ENCODE measurements around the gene ZSCAN5A.
"Not testable (repeated sequence)": the region's sequence is repeated elsewhere in the genome, so short reads cannot be mapped to it uniquely, and the experiment has no call there.

The ZSCAN5A gene

GRCh38 chr19:56273563-56274117 is 41.0 kb downstream of the ZSCAN5A start:
- no peak for FAIRE-seq
- DNase-seq (ENCODE audit: low spot score) = peak; percentile 21

- no peak for DNase-seq (ENCODE audit: low spot score)
- no peak for FAIRE-seq
Measured at GRCh38 chr19:56272161-56272798, 42.4 kb downstream of the ZSCAN5A start, which contains the start of gene EDDM13. Gene EDDM13 (plus strand): TSS chr19:56272748. CDS start chr19:56272835, 87 bp downstream.

- DNase-seq (ENCODE audit: low spot score) (no peak), FAIRE-seq (no peak)
Measured at GRCh38 chr19:56271151-56271550, 43.5 kb downstream of the ZSCAN5A start.

- DNase-seq (ENCODE audit: low spot score) (no peak), FAIRE-seq (no peak)
Measured at GRCh38 chr19:56270676-56271075, 44.0 kb downstream of the ZSCAN5A start.

- FAIRE-seq = no peak
- no peak for DNase-seq (ENCODE audit: low spot score)
Measured at GRCh38 chr19:56269348-56269747, 45.3 kb downstream of the ZSCAN5A start.

- FAIRE-seq (no peak), DNase-seq (ENCODE audit: low spot score) (no peak)
Measured at GRCh38 chr19:56266051-56266450, 48.6 kb downstream of the ZSCAN5A start.

- no peak for DNase-seq (ENCODE audit: low spot score)
Measured at GRCh38 chr19:56263319-56263718, 51.3 kb downstream of the ZSCAN5A start.

GRCh38 chr19:56261932-56262331 is 52.7 kb downstream of the ZSCAN5A start:
- FAIRE-seq; DNase-seq (ENCODE audit: low spot score): not testable (repeated sequence)

More at GRCh38 chr19:56263319-56263718, 51.3 kb downstream of the ZSCAN5A start:
- FAIRE-seq = no peak

- no peak for FAIRE-seq
Measured at GRCh38 chr19:56261145-56261544, 53.5 kb downstream of the ZSCAN5A start.

GRCh38 chr19:56258272-56258671 is 56.4 kb downstream of the ZSCAN5A start:
- DNase-seq (ENCODE audit: low spot score) (no peak), FAIRE-seq (no peak)

More at GRCh38 chr19:56261145-56261544, 53.5 kb downstream of the ZSCAN5A start:
- DNase-seq (ENCODE audit: low spot score) = no peak

- DNase-seq (ENCODE audit: low spot score) (peak; percentile 28), FAIRE-seq (no peak)
Measured at GRCh38 chr19:56253737-56254136, 60.9 kb downstream of the ZSCAN5A start.

- peak; percentile 60 for DNase-seq (ENCODE audit: low spot score)
- no peak for FAIRE-seq
Measured at GRCh38 chr19:56252699-56253422, 61.8 kb downstream of the ZSCAN5A start.

- not testable (repeated sequence) for FAIRE-seq
Measured at GRCh38 chr19:56248736-56249338, 65.8 kb downstream of the ZSCAN5A start.

GRCh38 chr19:56245764-56246163 is 68.9 kb downstream of the ZSCAN5A start:
- DNase-seq (ENCODE audit: low spot score); FAIRE-seq: not testable (repeated sequence)

More at GRCh38 chr19:56248736-56249338, 65.8 kb downstream of the ZSCAN5A start:
- not testable (repeated sequence) for DNase-seq (ENCODE audit: low spot score)

- no peak for FAIRE-seq
- peak; percentile 14 for DNase-seq (ENCODE audit: low spot score)
Measured at GRCh38 chr19:56245121-56245740, 69.4 kb downstream of the ZSCAN5A start.

- DNase-seq (ENCODE audit: low spot score) (no peak), FAIRE-seq (no peak)
Measured at GRCh38 chr19:56223481-56223880, 91.2 kb downstream of the ZSCAN5A start.

- DNase-seq (ENCODE audit: low spot score) = no peak
- FAIRE-seq = no peak
Measured at GRCh38 chr19:56222901-56223300, 91.7 kb downstream of the ZSCAN5A start.

GRCh38 chr19:56221851-56222250 is 92.8 kb downstream of the ZSCAN5A start:
- no peak for FAIRE-seq

GRCh38 chr19:56221442-56221841 is 93.2 kb downstream of the ZSCAN5A start:
- DNase-seq (ENCODE audit: low spot score); FAIRE-seq: not testable (repeated sequence)

More at GRCh38 chr19:56221851-56222250, 92.8 kb downstream of the ZSCAN5A start:
- DNase-seq (ENCODE audit: low spot score) = no peak

GRCh38 chr19:56218961-56219360 is 95.7 kb downstream of the ZSCAN5A start:
- FAIRE-seq = no peak
- DNase-seq (ENCODE audit: low spot score) = no peak
